NCI-H2196 treated with DMSO at 0.1 percent for 48 hours (cell line): ENCODE measurements around the gene MGAT4A.
"Not testable (repeated sequence)": the region's sequence is repeated elsewhere in the genome, so short reads cannot be mapped to it uniquely, and the experiment has no call there.

ENCODE experiments used
- DNase-seq: peaks from one replicate; lab custom pipeline; 2025; ENCODE audit not compliant: unreplicated experiment; lab: John Stamatoyannopoulos, UW

MGAT4A gene

GRCh38 chr2:98759827-98760625 lies 29.1 kb upstream of the MGAT4A start:
- DNase-seq: no peak

- no peak for DNase-seq
Measured at GRCh38 chr2:98759338-98759737, 28.4 kb upstream of the MGAT4A start.

- DNase-seq: peak; percentile 79
Measured at GRCh38 chr2:98757904-98758421, 27.0 kb upstream of the MGAT4A start.

- DNase-seq: no peak
Measured at GRCh38 chr2:98753801-98754200, 22.9 kb upstream of the MGAT4A start.

- not testable (repeated sequence) for DNase-seq
Measured at GRCh38 chr2:98752711-98753110, 21.8 kb upstream of the MGAT4A start.

DNA sequence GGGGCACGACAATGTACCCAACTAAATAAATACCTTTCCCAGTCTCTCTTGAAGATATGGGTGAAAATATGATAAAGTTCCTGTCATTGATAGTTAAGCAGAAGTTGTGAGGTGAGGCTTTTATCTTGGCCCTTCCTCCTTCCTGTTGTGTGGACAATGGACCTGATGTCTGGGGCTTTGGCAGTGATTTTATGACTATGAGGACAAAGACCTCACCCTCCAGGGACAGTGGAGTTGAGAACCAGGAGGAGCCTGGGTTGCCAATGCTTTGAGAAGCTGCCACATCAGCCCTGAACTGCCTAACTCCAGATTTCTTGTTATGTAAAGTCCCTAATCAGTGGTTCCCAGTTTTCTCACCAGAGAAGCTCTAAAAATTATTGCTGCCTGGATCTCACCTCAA lies 20.8 kb upstream of the MGAT4A start:
- no peak for DNase-seq

GRCh38 chr2:98750593-98751282 lies 19.8 kb upstream of the MGAT4A start:
- DNase-seq: no peak

GRCh38 chr2:98749066-98749450 lies 18.1 kb upstream of the MGAT4A start:
- no peak for DNase-seq

- DNase-seq: no peak
Measured at GRCh38 chr2:98748292-98749065, 17.5 kb upstream of the MGAT4A start.

GRCh38 chr2:98747888-98748287 lies 17.0 kb upstream of the MGAT4A start:
- DNase-seq: no peak

DNA sequence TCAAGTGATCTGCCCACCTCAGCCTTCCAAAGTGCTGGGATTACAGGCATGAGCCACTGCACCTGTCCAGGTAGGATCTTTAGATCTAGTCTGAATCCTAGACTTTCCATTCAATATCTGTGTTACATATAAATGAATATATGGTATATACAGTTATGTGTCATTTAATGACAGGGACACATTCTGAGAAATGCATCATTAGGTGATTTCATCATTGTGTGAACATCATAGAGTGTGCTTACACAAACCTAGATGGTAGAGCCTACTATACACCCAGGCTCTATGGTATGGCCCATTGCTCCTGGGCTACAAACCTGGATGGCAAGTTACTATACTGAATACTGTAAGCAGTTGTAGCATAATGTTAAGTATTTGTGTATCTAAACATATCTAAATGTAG lies 15.5 kb upstream of the MGAT4A start:
- no peak for DNase-seq

GRCh38 chr2:98744595-98744994 lies 13.7 kb upstream of the MGAT4A start:
- no peak for DNase-seq

GRCh38 chr2:98743835-98744234 lies 12.9 kb upstream of the MGAT4A start:
- DNase-seq: peak; percentile 19

GRCh38 chr2:98739020-98739419 lies 8.1 kb upstream of the MGAT4A start:
- DNase-seq: no peak

DNA sequence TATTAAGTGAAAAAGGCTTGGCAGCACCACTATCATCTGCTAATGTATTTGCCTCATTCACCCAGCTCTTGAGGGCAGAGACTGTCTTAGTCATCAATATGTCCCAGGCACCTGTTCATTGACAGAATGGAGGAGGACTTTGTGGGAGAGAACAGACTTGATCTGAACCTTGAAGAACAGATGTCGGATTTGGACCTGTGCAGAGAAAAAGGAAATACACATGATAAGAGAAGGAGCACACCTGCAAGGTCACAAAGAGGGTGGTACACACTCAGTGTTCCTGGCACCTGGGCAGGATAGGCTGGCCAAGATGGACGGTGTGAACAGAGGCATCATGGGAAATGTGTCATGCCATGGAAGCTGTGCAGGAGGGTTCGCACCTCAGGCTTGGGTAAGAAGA lies 7.4 kb upstream of the MGAT4A start:
- DNase-seq: no peak

- no peak for DNase-seq
Measured at GRCh38 chr2:98737848-98738247, 6.9 kb upstream of the MGAT4A start.

DNA sequence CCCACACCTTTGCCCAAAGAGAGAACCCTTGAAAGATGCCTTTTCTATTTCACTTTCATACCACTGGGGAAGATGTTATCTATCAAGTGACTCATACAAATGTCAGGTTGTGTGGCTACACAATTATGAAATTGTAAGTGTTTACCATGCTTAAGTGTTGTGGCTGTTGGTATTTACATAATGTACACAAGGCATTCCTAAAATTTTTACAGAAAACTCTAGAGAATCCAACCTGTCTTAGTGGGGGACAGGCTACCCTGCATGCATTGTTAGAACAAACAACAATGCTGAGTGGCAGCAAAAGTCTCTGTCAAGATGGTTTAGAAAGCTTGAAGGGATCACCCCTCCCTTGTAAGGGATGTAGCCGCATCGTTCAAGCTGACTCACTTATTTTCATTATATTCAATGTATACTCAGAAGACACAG lies 5.5 kb upstream of the MGAT4A start:
- DNase-seq: no peak

DNA sequence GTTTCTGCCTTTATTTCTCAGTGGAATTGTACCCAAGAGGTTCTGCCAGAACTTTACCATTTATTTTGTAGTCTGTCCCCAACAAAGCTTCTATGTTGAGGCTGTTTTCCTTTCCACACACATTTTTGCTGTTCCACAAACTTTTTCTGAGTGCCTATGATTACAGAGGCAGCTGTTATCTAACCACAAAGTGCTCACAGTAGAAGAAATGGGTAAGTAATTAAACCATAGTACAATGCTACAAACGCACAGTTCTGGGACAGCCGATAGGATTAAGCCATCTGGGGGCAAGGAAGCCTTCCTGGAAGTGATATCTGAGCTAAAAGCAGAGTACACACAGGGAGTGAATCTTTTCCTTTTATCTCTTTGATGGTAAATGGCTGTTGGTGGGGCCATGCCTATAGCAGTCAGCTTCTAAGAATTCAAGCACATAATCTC lies 3.9 kb upstream of the MGAT4A start:
- no peak for DNase-seq

- DNase-seq: no peak
Measured at GRCh38 chr2:98734162-98734561, 3.2 kb upstream of the MGAT4A start.

DNA sequence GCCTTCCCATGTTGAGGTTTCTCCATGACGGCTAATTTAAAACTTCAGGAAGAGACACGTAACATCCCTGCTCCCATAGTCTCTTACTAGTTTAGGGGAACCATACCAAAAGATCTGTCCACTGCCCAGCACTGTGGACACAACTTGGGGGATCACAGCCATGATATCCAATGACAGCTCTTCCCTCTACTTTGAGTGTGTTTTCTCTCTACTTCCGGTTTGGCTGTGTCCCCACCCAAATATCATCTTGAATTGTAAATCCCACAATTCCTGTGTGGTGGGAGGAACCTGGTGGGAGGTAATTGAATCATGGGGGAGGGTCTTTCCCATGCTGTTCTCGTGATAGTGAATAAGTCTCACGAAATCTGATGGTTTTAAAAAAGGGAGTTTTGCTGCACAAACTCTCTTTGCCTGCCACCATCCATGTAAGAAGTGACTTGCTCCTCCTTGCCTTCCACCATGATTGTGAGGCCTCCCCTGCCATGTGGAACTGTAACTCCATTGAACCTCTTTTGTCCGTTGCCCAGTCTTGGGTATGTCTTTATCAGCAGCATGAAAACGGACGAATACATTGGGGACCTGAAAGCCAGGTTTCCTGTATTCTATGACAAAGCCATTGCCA lies 1.6 kb upstream of the MGAT4A start:
- no peak for DNase-seq

- no peak for DNase-seq
Measured at GRCh38 chr2:98731894-98732349, 990 bp upstream of the MGAT4A start.
